GM11168 (cell line): Measurements from ENCODE around the gene LRRC36.

Experiments used
- in situ Hi-C: fragments of 300-500 bp; cut with MboI; formaldehyde crosslinking; loops from one replicate; pipeline ENCODE4 v1.12.0; 2022; ENCODE audit warnings: low sequenced_read_pairs; ENCODE audit not compliant: unreplicated experiment

The LRRC36 gene

GRCh38 chr16:67431775-67432505 lies 105.3 kb downstream of the LRRC36 start:
- in situ Hi-C loops = no loop called here

- in situ Hi-C loops = no loop called here
Measured at GRCh38 chr16:67432506-67432890, 105.9 kb downstream of the LRRC36 start.

GRCh38 chr16:67433131-67433719 lies 106.6 kb downstream of the LRRC36 start:
- in situ Hi-C loops = no loop called here
